ENCODE results near the gene CYP4V2.

The CYP4V2 gene

DNA sequence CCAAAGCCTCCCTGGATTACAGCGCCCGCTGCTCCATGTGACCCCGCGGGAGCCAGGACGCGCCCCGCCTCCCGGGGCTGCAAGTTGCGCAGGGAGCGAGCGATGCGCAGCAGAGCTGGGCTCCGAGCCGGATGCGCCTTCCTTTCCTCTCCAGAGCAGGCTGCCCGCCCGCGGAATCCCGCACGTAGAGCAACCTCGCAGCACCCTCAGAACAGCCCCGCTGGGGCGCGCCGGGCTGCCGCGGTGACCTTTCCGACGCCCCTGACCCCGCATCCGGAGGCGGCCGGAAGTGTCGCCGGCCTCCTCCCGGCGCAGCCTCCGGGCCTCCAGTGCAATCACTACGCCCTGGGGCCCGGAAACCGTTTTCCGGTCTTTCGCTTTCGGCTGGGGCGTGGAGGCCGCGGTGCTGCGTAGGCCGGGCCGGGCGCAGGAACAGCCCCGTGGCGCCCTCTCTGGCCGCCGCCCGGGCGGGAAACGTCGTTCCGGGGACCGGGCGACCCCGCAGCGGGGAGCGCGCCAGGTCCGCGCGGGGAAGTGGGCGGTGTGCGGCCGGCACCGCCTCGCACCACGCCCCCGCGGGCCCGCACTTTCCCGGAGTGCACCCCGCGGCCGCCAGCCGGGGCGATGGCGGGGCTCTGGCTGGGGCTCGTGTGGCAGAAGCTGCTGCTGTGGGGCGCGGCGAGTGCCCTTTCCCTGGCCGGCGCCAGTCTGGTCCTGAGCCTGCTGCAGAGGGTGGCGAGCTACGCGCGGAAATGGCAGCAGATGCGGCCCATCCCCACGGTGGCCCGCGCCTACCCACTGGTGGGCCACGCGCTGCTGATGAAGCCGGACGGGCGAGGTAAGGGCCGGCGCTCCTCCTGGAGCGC, at the start of gene CYP4V2:
CYP4V2 (plus strand) TSS at position 368 of the 866 bp plus-strand sequence; CDS start at position 625, 257 bp downstream.
- DNase-seq (ENCODE audit: insufficient read length, low spot score): peak; percentile 82
- FAIRE-seq: peak; percentile 76

DNA sequence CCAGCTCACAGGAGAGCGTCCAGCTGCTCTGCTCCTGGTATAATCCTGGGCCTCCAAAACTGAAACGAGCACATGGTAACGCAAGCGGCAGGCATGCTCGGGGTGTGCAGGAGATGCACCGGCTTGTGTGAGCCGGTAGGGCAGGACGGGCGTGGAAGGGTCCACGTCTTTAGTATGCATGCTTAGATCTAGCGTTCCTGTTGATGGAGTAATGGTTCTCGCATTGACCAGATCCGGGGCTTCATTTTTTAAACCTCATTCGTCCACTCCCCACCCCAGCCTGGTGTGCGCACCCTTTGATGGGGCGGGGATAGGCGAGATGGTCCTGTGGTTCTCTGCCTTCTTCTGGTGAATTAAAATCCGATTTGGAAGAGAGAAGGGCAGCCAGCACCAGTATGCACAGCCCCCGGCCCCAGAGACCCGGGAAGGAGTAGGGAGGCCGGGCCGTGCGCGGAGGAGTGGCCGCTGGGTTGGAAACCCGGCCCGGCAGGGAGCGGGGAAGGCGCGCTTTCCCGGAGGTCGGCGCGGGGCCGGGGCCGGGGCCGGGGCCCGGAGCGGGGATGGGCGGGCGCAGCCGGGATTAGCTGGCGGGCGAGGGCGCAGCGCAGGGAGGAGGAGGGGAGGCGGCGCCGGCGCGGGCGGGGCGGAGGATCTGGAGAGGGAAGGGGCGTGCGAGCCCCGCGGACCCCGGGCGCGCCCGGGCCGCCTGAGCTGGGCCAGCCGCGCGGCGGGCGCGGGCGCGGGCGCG, 47.0 kb upstream of the CYP4V2 start:
- DNase-seq (ENCODE audit: insufficient read length, low spot score): peak; percentile 40

DNA sequence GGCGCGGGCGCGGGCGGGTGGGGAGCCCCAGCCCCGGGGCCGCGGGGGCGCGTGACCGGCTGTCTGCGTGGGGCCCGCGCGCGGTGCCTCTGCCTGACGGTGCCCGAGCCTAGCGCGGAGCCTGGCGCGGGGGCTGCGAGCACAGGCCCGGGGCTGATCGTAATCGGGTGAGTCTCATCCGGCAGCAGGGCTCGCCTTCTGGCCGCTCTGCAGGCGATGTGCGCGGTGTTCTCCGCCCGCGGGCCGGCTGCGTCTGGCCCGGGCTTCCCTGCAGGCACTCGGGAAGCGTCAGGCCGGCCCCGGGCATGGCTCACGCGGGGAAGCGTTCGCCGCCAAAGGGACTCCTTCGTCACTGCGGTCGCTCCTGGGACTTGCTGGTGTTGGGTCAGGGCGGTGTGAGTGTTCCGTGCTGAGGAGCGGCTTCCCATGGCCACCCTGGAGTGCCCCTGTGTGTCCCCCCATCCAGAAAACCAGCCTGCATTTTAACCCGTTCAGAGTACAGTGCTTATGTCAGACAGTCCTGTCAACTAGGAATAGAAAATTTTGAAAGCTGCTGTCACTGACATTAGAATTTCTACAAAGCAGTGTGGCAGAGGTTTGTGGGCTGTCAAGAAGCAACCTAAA, 46.3 kb upstream of the CYP4V2 start:
- FAIRE-seq (no peak), DNase-seq (ENCODE audit: insufficient read length, low spot score) (peak; percentile 59)

More for the DNA sequence above, 47.0 kb upstream of the CYP4V2 start:
- FAIRE-seq: peak; percentile 60

DNA sequence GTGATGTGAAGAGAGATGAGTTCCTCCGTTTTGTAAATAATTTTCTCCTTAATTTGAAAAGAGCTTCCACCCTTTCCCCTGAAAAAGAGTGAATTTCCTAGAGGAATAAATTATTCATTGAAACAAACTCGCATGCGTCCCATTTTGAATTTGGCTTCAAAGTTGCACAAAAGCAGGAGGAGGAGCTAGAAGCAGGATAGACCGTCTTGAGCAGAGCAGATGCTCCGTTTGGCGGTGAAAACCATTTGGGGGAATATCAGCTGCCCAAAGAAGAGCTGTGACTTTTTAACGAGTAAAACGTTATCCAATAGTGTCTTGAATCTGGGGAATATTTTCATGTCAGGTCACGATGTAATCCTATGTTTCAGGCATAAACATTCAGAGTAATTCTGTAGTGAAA, 44.9 kb upstream of the CYP4V2 start:
- FAIRE-seq: peak; percentile 39

DNA sequence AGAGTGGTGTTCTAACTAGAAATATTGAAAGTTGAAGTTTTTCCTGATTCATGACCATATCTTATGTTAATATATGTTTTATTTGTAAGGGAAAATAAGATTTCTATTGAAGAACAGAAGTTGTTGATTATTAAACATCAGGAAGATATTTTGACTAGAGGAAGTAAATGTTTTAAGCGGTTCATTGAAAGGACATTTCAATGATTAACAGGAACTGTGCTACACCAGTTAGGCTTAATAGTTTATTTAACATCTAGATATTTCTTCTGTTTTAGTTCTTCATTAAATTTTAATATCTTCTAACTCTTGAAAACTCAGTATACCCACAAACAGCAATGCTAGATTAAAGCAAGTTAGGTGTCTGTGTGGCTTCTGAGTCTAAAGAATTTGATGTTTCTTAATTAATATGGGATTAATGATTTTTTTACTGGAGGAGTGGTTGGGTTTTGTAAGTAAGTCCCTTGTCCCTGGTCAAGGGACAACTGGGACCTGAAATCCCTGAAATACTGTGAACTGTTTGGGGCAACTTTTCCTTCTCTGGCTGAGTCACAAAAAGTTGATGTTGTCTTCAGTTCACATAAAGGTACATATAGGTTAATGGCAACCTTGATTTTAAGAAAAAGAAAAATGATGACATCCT, 42.9 kb upstream of the CYP4V2 start:
- FAIRE-seq (peak; percentile 49), DNase-seq (ENCODE audit: insufficient read length, low spot score) (no peak)

More for the DNA sequence above, 44.9 kb upstream of the CYP4V2 start:
- no peak for DNase-seq (ENCODE audit: insufficient read length, low spot score)

DNA sequence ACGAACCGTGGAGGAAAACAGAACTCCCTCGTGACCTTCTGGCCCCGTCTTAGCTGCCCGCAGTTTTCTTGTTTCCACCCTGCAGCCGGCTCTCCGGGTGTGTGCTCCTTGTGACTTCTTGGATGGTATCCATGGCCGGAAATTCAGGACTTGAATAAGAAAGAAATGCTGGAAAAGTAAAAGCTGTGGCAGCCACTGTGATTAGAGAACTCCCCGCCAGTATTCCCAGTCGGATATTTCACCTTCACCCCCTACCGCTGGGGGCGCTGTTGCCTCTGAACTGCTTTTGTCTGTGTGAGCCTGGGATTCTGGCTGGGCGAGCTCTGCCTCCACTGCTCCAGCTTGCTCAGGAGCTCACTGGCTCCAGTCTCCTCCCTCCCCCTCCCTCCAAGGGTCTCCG, 41.5 kb upstream of the CYP4V2 start:
- FAIRE-seq: no peak
- no peak for DNase-seq (ENCODE audit: insufficient read length, low spot score)

DNA sequence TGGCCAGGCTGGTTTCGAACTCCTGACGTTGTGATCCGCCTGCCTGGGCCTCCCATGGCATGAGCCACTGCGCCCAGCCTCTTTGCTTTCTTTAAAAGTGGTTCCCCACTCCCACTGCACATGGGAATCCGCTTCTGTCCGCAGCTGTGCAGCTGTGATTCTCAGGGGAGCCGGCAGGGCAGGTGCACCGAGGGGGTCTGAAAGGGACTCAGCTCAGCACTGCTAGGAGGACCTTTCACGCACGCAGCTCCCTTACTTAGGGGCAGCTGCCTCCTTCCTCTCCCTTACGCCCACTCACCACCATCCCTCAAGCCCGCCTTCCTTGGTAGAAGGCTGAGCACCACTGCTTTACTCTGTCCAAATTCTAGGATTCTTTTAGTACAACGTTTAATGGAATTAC, 40.4 kb upstream of the CYP4V2 start:
- DNase-seq (ENCODE audit: insufficient read length, low spot score) (no peak), FAIRE-seq (no peak)

DNA sequence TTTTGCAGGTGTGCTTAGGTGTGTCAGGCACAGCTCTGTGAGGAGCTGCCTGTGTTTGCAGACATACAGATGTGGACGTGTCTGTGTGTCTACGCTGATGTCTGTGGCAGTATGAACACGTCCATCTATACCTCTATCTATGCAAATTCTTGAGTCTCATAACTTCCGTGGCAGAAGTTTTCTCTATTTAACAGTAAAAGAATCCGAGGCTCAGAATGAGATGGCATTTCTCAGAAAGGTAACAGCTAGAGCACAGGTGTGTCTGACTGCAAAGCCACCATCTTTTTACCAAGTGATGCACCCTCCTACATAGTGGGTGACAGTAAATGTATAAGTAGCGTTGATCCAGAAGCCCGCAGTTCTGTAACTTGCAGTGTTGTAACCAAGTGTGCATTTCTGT, 39.9 kb upstream of the CYP4V2 start:
- no peak for FAIRE-seq
- no peak for DNase-seq (ENCODE audit: insufficient read length, low spot score)

DNA sequence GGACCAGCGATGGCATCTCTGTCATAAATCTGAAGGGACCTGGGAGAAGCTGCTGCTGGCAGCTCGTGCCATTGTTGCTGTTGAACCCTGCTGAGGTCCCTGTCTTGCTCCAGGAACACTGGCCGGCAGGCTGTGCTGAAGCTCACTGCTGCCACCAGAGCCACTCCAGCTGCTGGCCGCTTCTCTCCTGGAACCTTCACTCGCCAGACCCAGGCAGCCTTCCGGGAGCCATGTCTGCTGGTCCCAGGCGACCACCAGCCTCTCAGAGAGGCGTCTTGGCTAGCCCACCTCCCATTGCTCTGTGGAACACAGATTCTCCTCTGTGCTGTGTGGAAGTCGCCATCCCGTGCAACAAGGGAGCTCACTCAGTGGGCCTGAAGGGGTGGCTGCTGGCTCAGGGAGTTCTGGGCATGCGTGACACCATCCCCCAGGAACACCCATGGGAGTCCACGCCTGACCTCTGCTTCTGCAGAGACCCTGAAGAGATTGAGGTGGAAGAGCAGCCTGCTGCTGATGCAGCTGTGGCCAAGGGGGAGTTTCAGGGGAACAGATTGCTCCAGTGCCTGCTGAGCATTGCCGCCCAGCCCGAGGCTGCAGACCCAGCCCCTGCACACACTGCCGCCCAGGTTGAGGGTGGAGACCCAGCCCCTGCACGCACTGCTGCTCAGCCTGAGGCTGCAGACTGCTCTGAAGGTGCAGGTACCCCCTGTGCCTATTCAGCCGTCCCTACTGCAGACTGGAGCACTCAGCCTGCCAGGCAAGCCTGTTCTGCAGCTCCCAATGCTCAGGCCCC, 33.1 kb upstream of the CYP4V2 start:
- DNase-seq (ENCODE audit: insufficient read length, low spot score) (no peak), FAIRE-seq (no peak)

DNA sequence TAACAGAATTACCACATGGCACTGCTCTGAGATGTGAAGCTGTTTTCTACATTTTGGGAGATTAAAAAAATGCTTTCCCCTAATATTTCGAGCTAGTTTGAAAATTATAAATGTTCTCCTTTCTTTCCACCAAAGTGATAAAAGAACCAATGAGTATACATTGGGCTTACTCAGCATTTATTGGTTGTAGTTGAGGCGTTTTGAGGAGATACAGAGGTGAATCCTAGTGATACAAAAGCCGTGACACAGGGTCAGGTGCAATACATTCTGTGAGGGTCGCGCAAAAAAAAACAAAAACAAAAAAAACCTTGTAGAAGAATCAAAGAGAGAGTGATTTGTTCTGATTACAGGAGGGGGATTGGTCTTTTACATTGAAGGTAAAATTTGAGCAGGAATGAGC, 32.4 kb upstream of the CYP4V2 start:
- DNase-seq (ENCODE audit: insufficient read length, low spot score) (no peak), FAIRE-seq (no peak)

DNA sequence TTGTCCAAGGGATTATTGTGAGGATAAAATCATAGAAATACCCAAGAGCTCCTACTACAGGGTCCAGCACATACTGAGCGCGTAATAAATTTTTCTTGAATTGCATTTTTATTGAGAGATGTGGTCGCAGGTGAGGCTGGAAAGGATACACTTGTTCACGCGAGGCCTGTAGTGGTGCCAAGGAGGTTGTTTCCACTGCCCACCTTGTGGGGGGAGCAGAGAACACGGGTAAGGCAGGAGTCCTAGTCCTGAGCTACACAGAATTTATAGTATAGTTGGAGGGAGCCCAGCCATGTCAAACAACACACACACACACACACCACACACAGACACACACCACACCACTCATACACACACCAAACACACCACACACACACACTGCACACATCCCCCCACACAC, 31.8 kb upstream of the CYP4V2 start:
- no peak for FAIRE-seq

DNA sequence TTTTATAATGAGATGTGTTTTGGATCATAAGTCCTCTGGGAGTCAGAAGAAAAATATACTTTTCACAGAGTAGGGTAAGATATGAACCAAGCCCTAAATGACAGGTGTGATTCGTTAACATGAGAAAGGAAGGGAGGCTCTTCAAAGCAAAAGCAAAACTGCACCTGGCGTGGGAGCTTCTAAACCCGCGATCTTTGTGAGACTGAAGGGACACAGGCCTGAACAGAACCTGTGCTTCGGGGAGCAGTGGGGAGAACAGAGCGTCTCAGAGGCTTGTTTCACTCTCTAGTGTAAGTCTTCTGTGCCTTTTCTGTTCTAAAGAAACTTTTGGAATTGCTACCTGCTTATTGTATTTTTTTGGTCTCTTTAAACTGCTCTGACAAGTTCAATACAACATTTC, 30.2 kb upstream of the CYP4V2 start:
- DNase-seq (ENCODE audit: insufficient read length, low spot score): peak; percentile 58
- peak; percentile 89 for FAIRE-seq

More for the DNA sequence above, 31.8 kb upstream of the CYP4V2 start:
- DNase-seq (ENCODE audit: insufficient read length, low spot score): no peak

DNA sequence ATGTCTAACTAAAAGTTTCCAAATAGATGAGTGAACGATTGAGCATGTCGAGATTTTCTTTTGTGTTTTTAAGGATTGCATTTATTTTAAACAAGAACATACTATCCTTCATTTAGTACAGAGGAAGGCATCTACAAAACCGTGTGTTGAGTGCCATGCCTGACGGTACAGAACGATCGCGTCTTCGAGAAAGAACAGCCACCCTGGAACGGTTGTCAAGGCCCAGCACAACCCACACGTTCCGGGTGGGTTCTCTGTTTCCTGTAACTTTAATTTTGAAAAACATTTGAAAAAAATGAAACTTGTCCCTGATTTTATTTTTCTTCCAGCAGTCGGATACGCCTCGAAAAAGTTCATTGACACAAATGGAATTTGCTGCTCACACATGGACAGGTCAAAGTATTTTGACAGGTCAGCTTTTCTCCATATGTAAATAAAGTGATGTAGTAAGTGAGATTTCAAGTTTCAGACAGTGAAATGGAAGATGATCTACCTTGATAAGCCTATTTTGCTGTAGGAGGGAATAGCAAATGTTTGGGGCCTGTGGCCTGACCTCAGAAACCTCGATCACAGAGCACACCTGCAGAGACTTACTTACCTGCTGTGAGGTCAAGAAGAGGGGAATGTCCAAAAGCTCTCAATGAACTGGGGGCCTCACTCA, 24.4 kb upstream of the CYP4V2 start:
- no peak for FAIRE-seq
- DNase-seq (ENCODE audit: insufficient read length, low spot score): no peak

DNA sequence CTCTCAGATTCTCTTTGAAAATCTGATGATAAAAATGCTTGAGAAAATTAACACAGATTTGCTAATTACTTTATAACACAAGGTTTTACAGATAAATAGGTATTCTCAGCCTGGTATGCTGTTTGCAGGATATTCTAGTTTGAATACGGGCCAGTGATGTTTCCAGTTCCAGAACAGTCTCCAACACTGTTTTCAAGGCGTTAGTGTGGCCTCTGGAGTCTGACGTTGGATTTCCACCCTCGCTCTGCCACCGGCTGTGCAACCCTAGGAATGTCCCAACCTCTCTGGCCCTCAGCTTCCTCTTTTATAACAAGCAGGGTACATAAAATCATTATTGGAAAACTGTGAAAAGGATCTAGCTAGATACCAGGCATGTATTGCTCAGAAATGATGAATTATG, 23.8 kb upstream of the CYP4V2 start:
- FAIRE-seq: no peak
- DNase-seq (ENCODE audit: insufficient read length, low spot score): no peak

DNA sequence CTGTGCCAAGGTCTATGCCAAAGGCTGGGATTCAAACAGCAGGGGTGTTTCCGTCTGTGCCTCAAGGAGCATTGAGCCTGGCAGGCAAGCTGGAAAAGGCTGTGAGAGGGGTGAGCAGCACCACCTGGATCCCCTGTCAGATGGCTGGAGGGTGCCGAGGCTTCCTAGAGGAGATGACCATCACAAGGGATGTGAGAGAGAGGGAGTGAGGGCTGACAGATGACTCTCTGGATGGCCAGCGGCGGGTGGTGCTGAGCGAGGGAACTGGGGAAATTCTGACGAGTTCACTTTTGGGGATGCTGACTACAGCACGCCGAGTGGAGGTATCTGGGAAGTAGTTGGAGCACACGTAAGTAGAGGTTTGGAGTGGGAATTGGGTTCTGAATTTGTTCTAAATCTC, 22.6 kb upstream of the CYP4V2 start:
- no peak for FAIRE-seq
- DNase-seq (ENCODE audit: insufficient read length, low spot score): no peak

DNA sequence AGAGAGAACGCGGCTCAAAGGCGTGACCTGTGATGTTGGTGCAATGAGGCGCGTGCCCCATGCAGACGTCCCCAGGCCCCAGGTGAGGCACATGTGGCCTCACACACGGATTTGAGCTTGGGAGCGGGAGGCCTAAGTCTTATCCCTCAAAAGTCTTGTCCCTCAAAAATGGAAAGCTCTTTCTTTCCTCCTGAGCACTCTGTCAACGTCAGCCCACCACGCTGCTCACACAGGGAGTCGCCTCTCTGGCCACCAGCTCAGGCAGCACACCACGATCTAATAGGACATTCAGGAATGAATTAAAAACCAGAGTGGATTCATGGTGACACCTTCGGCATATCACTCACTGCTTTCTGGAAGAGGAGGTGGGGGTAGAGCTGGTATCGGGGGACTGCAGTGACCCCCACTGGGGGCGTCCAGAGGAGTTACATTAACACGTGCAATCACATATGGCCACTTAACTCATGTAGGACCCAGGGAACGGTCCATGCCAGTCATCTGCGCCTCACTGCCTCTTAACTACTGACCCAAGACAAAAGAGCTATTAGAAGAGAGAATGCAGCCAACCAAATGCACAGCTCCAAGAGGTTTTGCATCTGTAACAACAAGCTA, 21.9 kb upstream of the CYP4V2 start:
- DNase-seq (ENCODE audit: insufficient read length, low spot score) (no peak), FAIRE-seq (no peak)

DNA sequence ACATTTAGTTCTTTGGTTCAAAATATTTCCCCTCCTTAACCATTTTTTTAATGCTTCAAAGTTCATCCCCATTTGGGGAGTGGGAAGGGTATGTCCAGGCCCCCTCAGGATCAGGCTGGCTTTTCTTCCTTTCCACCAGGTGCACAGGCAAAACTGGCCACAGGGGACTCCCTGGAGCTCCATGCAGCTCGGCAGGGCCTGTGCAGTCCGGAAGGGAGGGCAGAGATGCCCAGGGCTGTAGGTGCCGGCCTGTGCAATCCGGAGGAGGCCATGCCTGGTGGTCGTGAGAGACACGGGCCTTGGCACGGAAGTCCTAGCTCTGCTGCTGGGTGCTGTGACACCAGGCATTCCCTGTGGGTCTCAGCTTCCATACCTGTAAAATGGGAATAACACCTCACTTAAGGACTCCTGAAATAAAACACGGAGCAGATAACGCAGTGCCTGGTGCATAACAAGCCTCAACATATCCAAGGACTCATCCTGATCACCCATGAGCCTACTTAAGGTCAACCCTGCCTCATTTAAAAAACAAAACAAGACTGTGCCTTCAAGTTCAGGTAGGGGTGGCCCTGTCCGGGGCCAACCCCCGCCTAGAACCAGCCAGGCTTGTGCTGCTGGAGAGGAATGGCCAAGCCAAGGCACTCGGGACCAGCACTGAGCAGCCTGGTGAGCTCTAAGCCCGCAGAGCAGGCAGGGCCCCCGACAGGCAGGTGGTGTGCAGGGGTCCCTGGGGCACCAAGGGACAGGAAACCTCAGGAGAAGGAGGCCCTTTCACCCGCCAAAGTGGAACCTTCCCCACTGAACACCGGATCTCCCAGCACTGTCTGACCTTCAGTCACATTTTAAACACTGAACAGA, 21.2 kb upstream of the CYP4V2 start:
- DNase-seq (ENCODE audit: insufficient read length, low spot score): no peak
- FAIRE-seq: no peak

DNA sequence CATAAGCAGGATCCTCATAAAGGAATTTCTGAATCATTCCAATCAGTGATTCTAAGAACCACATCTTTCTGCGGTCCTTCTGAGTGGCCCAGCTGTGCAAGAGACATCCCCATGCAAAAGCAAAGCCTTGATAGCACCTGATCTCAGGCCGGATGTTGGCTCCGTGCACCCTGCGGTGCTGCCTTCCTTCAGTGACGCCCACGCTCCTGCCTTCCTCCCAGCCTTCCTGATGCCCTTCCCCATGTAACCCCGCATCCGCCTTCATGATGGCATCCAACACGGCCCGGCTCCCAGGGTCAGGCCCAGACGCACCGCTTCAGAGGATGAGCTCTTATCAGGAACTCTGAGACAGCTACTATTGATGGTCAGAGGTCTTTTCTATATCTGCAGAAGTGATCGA, 20.4 kb upstream of the CYP4V2 start:
- DNase-seq (ENCODE audit: insufficient read length, low spot score) (no peak), FAIRE-seq (no peak)

Measured in GM19239 (cell line).